Spleen (tissue), 11 donors: ENCODE data around the gene PLSCR2. TPM values are rescaled to one million over a fixed set of nuclear protein-coding genes. Genes with fewer than 3 reads are reported as not detected.

Experiments
- DNase-seq: peaks from one replicate; pipeline ENCODE4 v3.0.0-alpha.2; 2020
- H3K27ac ChIP-seq, 8 donors: fragments of 200-600 bp; sonication (generic) in 7 of 8; 1 replicate in 4 of 8; 2 replicates in 4 of 8; pipeline versions ENCODE4 v1.5.0 to v1.8.0; 2016 to 2021; ENCODE audit warnings: inconsistent platforms in 4 of 8, mild to moderate bottlenecking in 4 of 8, moderate library complexity in 1 of 8
- H3K27me3 ChIP-seq, 7 donors: fragments of 200-600 bp; sonication (generic) in 6 of 7; replicated peaks in 1 of 7; 1 replicate in 4 of 7; 2 replicates in 3 of 7; pipeline versions ENCODE4 v1.5.0 to v1.8.0; 2016 to 2021; ENCODE audit warnings: inconsistent platforms in 3 of 7, mild to moderate bottlenecking in 1 of 7
- H3K36me3 ChIP-seq, 6 donors: fragments of 200-600 bp; sonication (generic) in 5 of 6; 1 replicate in 4 of 6; 2 replicates in 2 of 6; pipeline versions ENCODE4 v1.5.0 to v1.8.0; 2016 to 2021; ENCODE audit warnings: inconsistent platforms in 2 of 6
- H3K4me1 ChIP-seq, 6 donors: fragments of 200-600 bp; sonication (generic) in 5 of 6; 1 replicate in 3 of 6; 2 replicates in 3 of 6; pipeline versions ENCODE4 v1.5.0 to v1.8.0; 2016 to 2021; ENCODE audit warnings: inconsistent platforms in 3 of 6
- H3K4me3 ChIP-seq, 8 donors: fragments of 200-600 bp; sonication (generic) in 7 of 8; 1 replicate in 4 of 8; 2 replicates in 4 of 8; pipeline versions ENCODE4 v1.5.0 to v1.8.0; 2016 to 2021; ENCODE audit warnings: inconsistent platforms in 4 of 8, mild to moderate bottlenecking in 4 of 8, moderate library complexity in 2 of 8
- H3K9me3 ChIP-seq, 8 donors: fragments of 200-600 bp; sonication (generic) in 7 of 8; 1 replicate in 4 of 8; 2 replicates in 4 of 8; pipeline versions ENCODE4 v1.5.0 to v1.8.0; 2016 to 2021; ENCODE audit warnings: inconsistent platforms in 4 of 8
- CTCF ChIP-seq, 11 experiments: fragments of 200-600 bp in 7 of 11; fragments of 450-650 bp in 4 of 11; sonication (generic) in 4 of 11; IDR thresholded peaks in 8 of 11; conservative IDR thresholded peaks in 3 of 11; 1 replicate in 7 of 11; 2 replicates in 4 of 11; pipeline versions ENCODE4 v1.4.0 to v1.8.0; 2016 to 2021; ENCODE audit warnings: antibody characterized with exemption in 11 of 11, inconsistent platforms in 4 of 11, mild to moderate bottlenecking in 1 of 11
- POLR2A ChIP-seq, 3 donors: fragments of 450-650 bp; IDR thresholded peaks; one replicate each; pipeline ENCODE4 v1.5.1; 2017; ENCODE audit warnings: antibody characterized with exemption in 3 of 3, mild to moderate bottlenecking in 1 of 3
- POLR2AphosphoS5 ChIP-seq, 3 donors: sonication (generic); formaldehyde crosslinking; IDR thresholded peaks; one replicate each; pipeline ENCODE4 v1.5.1; 2017; ENCODE audit warnings: antibody characterized with exemption in 3 of 3
- WGBS, 5 donors: extraction: QIAGEN DNeasy Blood & Tissue Kit in 3 of 5; methylation state at CpG; one replicate each; pipeline versions ENCODE4 v1.1.5 to v1.1.7; 2013 to 2018; 5-methylcytosine and 5-hydroxymethylcytosine counted together
- intact Hi-C: fragments of 100-400 bp; cut with DNase I; formaldehyde crosslinking; loops from one replicate; pipeline ENCODE4 v1.15.0; 2023; ENCODE audit warnings: low total_unique reads
- polyA plus RNA-seq, 3 donors: library from polyadenylated mRNA; stranded (reverse); fragments of 200-250 nt; gene quantifications; one replicate each; pipeline ENCODE4 v1.2.1, GENCODE V29; 2013
- total RNA-seq, 7 donors: library from RNA; depleted of rRNA in 3 of 7; stranded (reverse); fragments of >200 nt in 3 of 7; fragmentation: NEBNext Ultra II Directional in 4 of 7; extraction: Animal tissue kit (Norgen Biotek cat#: 25700) in 4 of 7; gene quantifications; one replicate each; pipeline versions ENCODE4 v1.1.0 to v1.2.1, GENCODE V29; 2016 to 2021
- donor health status: healthy with polysubstance abuse.
- donor health status: DM: no; HTN: no; CAD: no; lungs with moderate emphysema.
- donor health status: DM: no; HTN: no; CAD: no.
- donor health status: Bipolar disorder and iron deficiency.
- donor health status: healthy.
- donor health status: DM: no; HTN: no; CAD: no.
- donor health status: DM: yes; HTN: yes; CAD: no.

PLSCR2 gene
- total and polyA plus RNA-seq, 10 donors: 0.66 TPM; not detected in 9

DNA sequence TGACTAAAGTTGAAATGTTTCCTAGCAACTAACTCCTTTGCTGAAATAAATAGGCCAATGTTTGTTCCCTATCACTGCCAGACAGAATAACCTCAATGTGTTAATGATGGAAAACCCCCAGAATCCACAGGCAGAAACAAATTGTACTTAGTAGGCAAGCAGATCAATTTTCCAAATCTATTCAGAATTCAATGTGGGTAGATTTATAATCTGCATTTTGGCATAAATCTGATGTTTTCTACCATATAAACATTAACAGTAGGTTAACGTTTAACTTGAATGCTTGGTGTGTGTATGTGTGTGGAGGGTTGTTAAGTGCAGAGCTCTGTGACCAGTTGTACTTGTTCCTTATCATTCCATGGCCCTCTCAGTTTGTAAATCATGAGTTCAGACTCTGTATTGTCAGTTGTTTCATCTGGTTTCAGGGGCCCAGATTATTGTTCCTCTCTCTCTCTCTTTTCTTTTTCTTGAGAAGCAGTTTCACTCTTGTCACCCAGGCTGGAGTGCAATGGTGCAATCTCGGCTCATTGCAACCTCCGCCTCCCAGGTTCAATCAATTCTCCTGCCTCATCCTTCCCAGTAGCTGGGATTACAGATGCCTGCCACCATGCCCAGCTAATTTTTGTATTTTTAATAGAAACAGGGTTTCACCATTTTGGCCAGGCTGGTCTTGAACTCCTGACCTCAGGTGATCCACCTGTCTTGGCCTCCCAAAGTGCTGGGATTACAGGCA lies 42.2 kb upstream of the PLSCR2 start:
- DNase-seq: no peak
- no peaks in the 10 kb centered on the region for H3K9me3 ChIP-seq
- TF ChIP-seq POLR2AphosphoS5 (IDR thresholded peaks at IDR 0.05) (no peak), POLR2A (IDR thresholded peaks at IDR 0.05) (no peak), CTCF (IDR thresholded peaks at IDR 0.05 in 8 of 11, conservative IDR thresholded peaks at IDR 0.05 in 3 of 11) (no peak)
- intact Hi-C loops: no loop called here
- peak overlapping the region in 1 of 8 donors; percentile 1 for H3K27ac ChIP-seq
- H3K27me3 ChIP-seq: no peaks in the 10 kb centered on the region
- peaks cover 0 to 60% (median 31%) of the 10 kb centered on the region in 6 donors for H3K36me3 ChIP-seq
- no peak overlapping the region for H3K4me3 ChIP-seq
- H3K4me1 ChIP-seq: peaks cover 0 to 18% (median 7%) of the 10 kb centered on the region in 6 donors
- WGBS, 5 donors: 86 to 94% (median 90%) methylated on average over 3 of the region's 3 CpGs

- 83 to 93% (median 89%) methylated on average over 1 of the region's 1 CpG for WGBS, 5 donors
- H3K27ac ChIP-seq: peak overlapping the region in 7 of 8 donors; percentile 53 to 70 (median 60)
- TF ChIP-seq POLR2AphosphoS5 (IDR thresholded peaks at IDR 0.05) (peak in 1 of 3 donors; percentile 7), CTCF (IDR thresholded peaks at IDR 0.05 in 8 of 11, conservative IDR thresholded peaks at IDR 0.05 in 3 of 11) (no peak)
These were observed 38.2 kb upstream of the PLSCR2 start for GRCh38 chr3:146507331-146508120.

GRCh38 chr3:146505516-146505915 lies 36.2 kb upstream of the PLSCR2 start:
- Histone ChIP-seq H3K4me3 (no peak overlapping the region), H3K36me3 (no peaks in the 10 kb centered on the region), H3K9me3 (no peaks in the 10 kb centered on the region), H3K4me1 (peaks cover 0 to 26% (median 9%) of the 10 kb centered on the region in 6 donors), H3K27me3 (no peaks in the 10 kb centered on the region), H3K27ac (peak overlapping the region in 1 of 8 donors; percentile 70)
- WGBS, 5 donors: 90 to 100% (median 100%) methylated on average over 1 of the region's 1 CpG
- DNase-seq: no peak
- intact Hi-C loops: no loop called here
- TF ChIP-seq POLR2A (IDR thresholded peaks at IDR 0.05) (no peak), POLR2AphosphoS5 (IDR thresholded peaks at IDR 0.05) (no peak), CTCF (IDR thresholded peaks at IDR 0.05 in 8 of 11, conservative IDR thresholded peaks at IDR 0.05 in 3 of 11) (no peak)

More at GRCh38 chr3:146507331-146508120, 38.2 kb upstream of the PLSCR2 start:
- Histone ChIP-seq H3K4me1 (peaks cover 0 to 26% (median 9%) of the 10 kb centered on the region in 6 donors), H3K9me3 (no peaks in the 10 kb centered on the region), H3K4me3 (no peak overlapping the region), H3K27me3 (no peaks in the 10 kb centered on the region), H3K36me3 (peaks cover 0 to 19% (median 0%) of the 10 kb centered on the region in 6 donors)
- intact Hi-C loops: no loop called here
- DNase-seq: no peak
